Measurements from ENCODE around the gene ABCG4.

- TF ChIP-seq CTCF (IDR thresholded peaks at IDR 0.05; ENCODE audit: low read length) (no peak), EZH2 (IDR thresholded peaks at IDR 0.05; ENCODE audit: borderline replicate concordance, low read length) (no peak)
Observed at GRCh38 chr11:119156496-119156895, 7.6 kb downstream of the ABCG4 start.
